Progenitor cell of endocrine pancreas (in vitro differentiated cells): ENCODE measurements around the gene CYB5R4. TPM values are rescaled to one million over a fixed set of nuclear protein-coding genes. Genes with fewer than 3 reads are reported as not detected.

Experiments used
- DNase-seq: peaks from one replicate; pipeline ENCODE4 v3.0.0; 2021; ENCODE audit warnings: low spot score; ENCODE audit not compliant: unreplicated experiment
- H3K27ac Mint-ChIP-seq: 2 replicates; pipeline ENCODE4 v1.8.0; 2021; ENCODE audit warnings: mild to moderate bottlenecking, moderate library complexity, mixed read lengths
- H3K27me3 Mint-ChIP-seq: 2 replicates; pipeline ENCODE4 v1.8.0; 2021; ENCODE audit warnings: mixed read lengths
- H3K36me3 Mint-ChIP-seq: 2 replicates; pipeline ENCODE4 v1.8.0; 2022; ENCODE audit warnings: mixed read lengths; ENCODE audit not compliant: insufficient read depth
- H3K4me1 Mint-ChIP-seq: 2 replicates; pipeline ENCODE4 v1.8.0; 2021; ENCODE audit warnings: low read depth, mixed read lengths
- H3K4me3 Mint-ChIP-seq: 2 replicates; pipeline ENCODE4 v1.8.0; 2021; ENCODE audit warnings: low read depth, mild to moderate bottlenecking, moderate library complexity, mixed read lengths
- H3K9me3 Mint-ChIP-seq: 2 replicates; pipeline ENCODE4 v1.8.0; 2021; ENCODE audit warnings: low read depth, mixed read lengths
- total RNA-seq: library from RNA; stranded (reverse); gene quantifications from 2 replicates; pipeline ENCODE4 v1.2.1, GENCODE V29; 2021
- TF ChIP-seq, protein P1 (sequence below): fragments of 200-600 bp; sonication (generic); IDR thresholded peaks from one replicate; pipeline ENCODE4 v1.5.0; 2021; ENCODE audit warnings: antibody characterized with exemption, mild to moderate bottlenecking; ENCODE audit not compliant: unreplicated experiment

Gene CYB5R4
- total RNA-seq, 1 donor from 2014 or later = 17.8 TPM

GRCh38 chr6:83985715-83986114 lies 126.2 kb downstream of the CYB5R4 start:
- Mint-ChIP-seq H3K27ac (no peak overlapping the region), H3K9me3 (no peaks in the 10 kb centered on the region), H3K36me3 (no peaks in the 10 kb centered on the region), H3K4me1 (no peaks in the 10 kb centered on the region), H3K27me3 (no peaks in the 10 kb centered on the region), H3K4me3 (no peak overlapping the region)
- TF ChIP-seq, protein P1, sequence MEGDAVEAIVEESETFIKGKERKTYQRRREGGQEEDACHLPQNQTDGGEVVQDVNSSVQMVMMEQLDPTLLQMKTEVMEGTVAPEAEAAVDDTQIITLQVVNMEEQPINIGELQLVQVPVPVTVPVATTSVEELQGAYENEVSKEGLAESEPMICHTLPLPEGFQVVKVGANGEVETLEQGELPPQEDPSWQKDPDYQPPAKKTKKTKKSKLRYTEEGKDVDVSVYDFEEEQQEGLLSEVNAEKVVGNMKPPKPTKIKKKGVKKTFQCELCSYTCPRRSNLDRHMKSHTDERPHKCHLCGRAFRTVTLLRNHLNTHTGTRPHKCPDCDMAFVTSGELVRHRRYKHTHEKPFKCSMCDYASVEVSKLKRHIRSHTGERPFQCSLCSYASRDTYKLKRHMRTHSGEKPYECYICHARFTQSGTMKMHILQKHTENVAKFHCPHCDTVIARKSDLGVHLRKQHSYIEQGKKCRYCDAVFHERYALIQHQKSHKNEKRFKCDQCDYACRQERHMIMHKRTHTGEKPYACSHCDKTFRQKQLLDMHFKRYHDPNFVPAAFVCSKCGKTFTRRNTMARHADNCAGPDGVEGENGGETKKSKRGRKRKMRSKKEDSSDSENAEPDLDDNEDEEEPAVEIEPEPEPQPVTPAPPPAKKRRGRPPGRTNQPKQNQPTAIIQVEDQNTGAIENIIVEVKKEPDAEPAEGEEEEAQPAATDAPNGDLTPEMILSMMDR = no peak
- DNase-seq = no peak

DNA sequence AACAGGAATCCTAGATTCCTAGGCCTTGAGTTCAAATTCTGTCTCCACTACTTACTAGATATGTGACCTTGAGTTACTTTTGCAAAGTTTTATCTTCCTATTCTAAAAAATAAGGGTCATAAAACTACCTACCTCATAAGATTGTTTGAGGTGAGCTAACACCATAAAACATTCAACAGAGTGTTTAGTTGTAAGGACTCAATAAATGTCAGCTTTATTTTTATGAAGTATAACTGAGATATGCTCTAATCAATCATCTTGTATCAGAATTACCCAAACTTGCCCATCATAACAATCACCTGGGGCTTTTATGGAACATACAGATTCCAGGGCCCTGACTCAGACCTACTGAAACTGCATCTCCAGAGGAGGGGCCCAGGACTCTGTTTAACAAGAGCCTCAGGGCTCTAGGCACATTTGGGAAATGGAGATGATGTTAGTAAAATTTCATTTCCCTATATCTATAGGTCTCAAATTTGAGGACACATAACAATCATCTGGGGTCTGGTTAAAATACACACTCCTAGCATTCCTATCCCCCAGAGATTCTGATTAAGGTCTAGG lies 138.6 kb downstream of the CYB5R4 start:
- peaks cover 4% of the 10 kb centered on the region for H3K9me3 Mint-ChIP-seq
- DNase-seq = no peak
- H3K27me3 Mint-ChIP-seq = no peaks in the 10 kb centered on the region
- H3K36me3 Mint-ChIP-seq = no peaks in the 10 kb centered on the region
- H3K27ac Mint-ChIP-seq = no peak overlapping the region
- no peaks in the 10 kb centered on the region for H3K4me1 Mint-ChIP-seq
- TF ChIP-seq, protein P1 = no peak
- H3K4me3 Mint-ChIP-seq = no peak overlapping the region

DNA sequence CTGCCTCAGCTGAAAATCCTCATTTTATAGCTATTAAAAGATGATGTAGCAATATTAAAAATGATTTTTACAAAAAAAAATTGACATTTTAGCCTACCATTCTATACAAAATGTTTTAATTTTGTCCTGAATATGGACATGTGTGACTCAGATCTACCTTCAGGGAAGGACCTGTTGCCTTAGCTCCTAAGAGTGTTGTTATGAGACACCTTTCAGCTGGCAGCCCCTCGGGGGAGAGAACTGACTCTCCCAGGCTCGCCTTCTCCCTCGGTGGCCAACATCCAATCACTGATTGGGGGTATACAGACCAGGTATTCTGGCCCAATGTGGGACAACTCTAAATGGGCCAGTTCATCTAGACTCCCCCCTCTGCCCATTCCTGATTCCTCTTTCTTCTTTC lies 141.6 kb downstream of the CYB5R4 start:
- TF ChIP-seq, protein P1 = no peak
- no peak overlapping the region for H3K27ac Mint-ChIP-seq

GRCh38 chr6:84002226-84002625 lies 142.7 kb downstream of the CYB5R4 start:
- Mint-ChIP-seq H3K9me3 (no peaks in the 10 kb centered on the region), H3K4me3 (no peak overlapping the region), H3K4me1 (no peaks in the 10 kb centered on the region), H3K27me3 (no peaks in the 10 kb centered on the region), H3K36me3 (no peaks in the 10 kb centered on the region), H3K27ac (no peak overlapping the region)
- TF ChIP-seq, protein P1 = no peak
- DNase-seq = no peak

More for the DNA sequence above, 141.6 kb downstream of the CYB5R4 start:
- Mint-ChIP-seq H3K9me3 (peaks cover under 1% of the 10 kb centered on the region), H3K27me3 (no peaks in the 10 kb centered on the region), H3K36me3 (no peaks in the 10 kb centered on the region), H3K4me3 (no peak overlapping the region), H3K4me1 (no peaks in the 10 kb centered on the region)
- no peak for DNase-seq

DNA sequence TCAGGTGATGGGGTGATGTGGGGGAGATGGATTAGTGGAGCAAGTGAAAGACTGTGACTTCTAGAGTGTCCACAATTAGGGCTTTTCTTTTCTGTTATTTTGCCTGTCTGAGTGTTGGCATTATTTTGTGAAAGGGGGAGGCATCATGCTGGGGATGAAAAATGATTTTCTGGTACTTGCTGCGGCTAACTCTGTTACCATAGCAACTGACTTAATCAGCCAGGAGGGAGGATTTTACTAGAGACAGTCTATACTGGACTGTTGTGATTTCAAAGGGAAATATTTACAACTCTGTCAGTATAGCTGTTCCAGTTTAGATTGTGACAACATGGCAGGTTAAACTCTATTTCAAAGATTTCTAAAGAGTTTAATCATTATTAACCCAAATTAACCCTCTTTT lies 143.6 kb downstream of the CYB5R4 start:
- DNase-seq = no peak
- TF ChIP-seq, protein P1 = no peak
- no peak overlapping the region for H3K4me3 Mint-ChIP-seq
- no peak overlapping the region for H3K27ac Mint-ChIP-seq
- no peaks in the 10 kb centered on the region for H3K4me1 Mint-ChIP-seq
- H3K27me3 Mint-ChIP-seq = no peaks in the 10 kb centered on the region
- H3K9me3 Mint-ChIP-seq = no peaks in the 10 kb centered on the region
- no peaks in the 10 kb centered on the region for H3K36me3 Mint-ChIP-seq
